HFFc6 (cell line): ENCODE measurements around the gene PAXX. TPM values are rescaled to one million over a fixed set of nuclear protein-coding genes. Genes with fewer than 3 reads are reported as not detected.

Experiments used
- DNase-seq: peaks from one replicate; pipeline ENCODE4 v3.0.0-alpha.2; 2018
- H3K27ac Mint-ChIP-seq: 2 replicates; pipeline ENCODE4 v1.8.0; 2020; ENCODE audit warnings: mild to moderate bottlenecking, mixed read lengths
- H3K27me3 Mint-ChIP-seq: 2 replicates; pipeline ENCODE4 v1.8.0; 2021; ENCODE audit warnings: mild to moderate bottlenecking, moderate library complexity, mixed read lengths; ENCODE audit not compliant: insufficient read depth
- H3K36me3 Mint-ChIP-seq: 2 replicates; pipeline ENCODE4 v1.8.0; 2021; ENCODE audit warnings: low read depth, mixed read lengths
- H3K4me1 Mint-ChIP-seq: 2 replicates; pipeline ENCODE4 v1.8.0; 2020; ENCODE audit warnings: low read depth, mixed read lengths
- H3K4me3 Mint-ChIP-seq: 2 replicates; pipeline ENCODE4 v1.8.0; 2020; ENCODE audit warnings: mild to moderate bottlenecking, moderate library complexity, mixed read lengths
- H3K9me3 Mint-ChIP-seq: 2 replicates; pipeline ENCODE4 v1.8.0; 2020; ENCODE audit warnings: mild to moderate bottlenecking, mixed read lengths
- CTCF ChIP-seq: fragments of 200-600 bp; sonication (generic); IDR thresholded peaks from 2 replicates; pipeline ENCODE4 v1.5.0; 2021; ENCODE audit warnings: antibody characterized with exemption, mild to moderate bottlenecking
- total RNA-seq, 6 experiments: library from RNA; stranded (reverse); fragmentation: NEBNext Ultra II Directional; extraction: Animal tissue kit (Norgen Biotek cat#: 25700); gene quantifications; 2 replicates in 1 of 6; 3 replicates in 5 of 6; pipeline ENCODE4 v1.2.3, GENCODE V29; 2021

PAXX gene
- total RNA-seq, 6 experiments from 2014 or later: 26.0 to 42.6 (median 29.0) TPM

- Mint-ChIP-seq H3K4me3 (no peak overlapping the region), H3K27ac (no peak overlapping the region), H3K4me1 (no peaks in the 10 kb centered on the region), H3K27me3 (peaks cover 7% of the 10 kb centered on the region), H3K36me3 (no peaks in the 10 kb centered on the region), H3K9me3 (no peaks in the 10 kb centered on the region)
- TF ChIP-seq CTCF: no peak
- no peak for DNase-seq
Measured at GRCh38 chr9:136971746-136972145, 20.5 kb upstream of the PAXX start.

GRCh38 chr9:136972335-136972734 lies 19.9 kb upstream of the PAXX start:
- H3K27ac Mint-ChIP-seq: no peak overlapping the region
- H3K4me1 Mint-ChIP-seq: no peaks in the 10 kb centered on the region
- DNase-seq: no peak
- no peaks in the 10 kb centered on the region for H3K36me3 Mint-ChIP-seq
- TF ChIP-seq CTCF: no peak
- peaks cover 7% of the 10 kb centered on the region for H3K27me3 Mint-ChIP-seq
- no peak overlapping the region for H3K4me3 Mint-ChIP-seq
- H3K9me3 Mint-ChIP-seq: no peaks in the 10 kb centered on the region

DNA sequence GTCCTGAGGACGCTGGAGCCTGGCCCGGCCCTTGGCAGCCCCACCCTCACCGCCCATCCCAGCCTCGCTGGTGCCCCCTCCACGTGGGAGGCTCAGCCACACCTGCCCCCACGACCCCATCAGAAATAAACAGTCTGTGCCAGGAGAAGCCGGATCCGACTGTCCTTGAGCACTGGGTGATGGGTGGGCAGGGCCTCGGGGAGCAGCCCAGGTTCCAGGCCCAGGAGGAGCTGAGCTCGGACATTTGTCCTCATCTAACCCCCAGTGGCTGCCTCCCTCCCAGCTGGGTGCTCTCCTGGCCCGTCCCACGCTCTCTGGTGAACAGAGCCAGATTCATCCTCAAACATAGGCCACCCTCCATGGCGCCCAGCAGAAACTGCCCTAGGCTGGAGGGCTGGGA lies 19.5 kb upstream of the PAXX start:
- Mint-ChIP-seq H3K4me1 (no peaks in the 10 kb centered on the region), H3K36me3 (no peaks in the 10 kb centered on the region), H3K27me3 (peaks cover 7% of the 10 kb centered on the region), H3K9me3 (no peaks in the 10 kb centered on the region), H3K27ac (no peak overlapping the region), H3K4me3 (no peak overlapping the region)
- no peak for TF ChIP-seq CTCF
- DNase-seq: no peak

DNA sequence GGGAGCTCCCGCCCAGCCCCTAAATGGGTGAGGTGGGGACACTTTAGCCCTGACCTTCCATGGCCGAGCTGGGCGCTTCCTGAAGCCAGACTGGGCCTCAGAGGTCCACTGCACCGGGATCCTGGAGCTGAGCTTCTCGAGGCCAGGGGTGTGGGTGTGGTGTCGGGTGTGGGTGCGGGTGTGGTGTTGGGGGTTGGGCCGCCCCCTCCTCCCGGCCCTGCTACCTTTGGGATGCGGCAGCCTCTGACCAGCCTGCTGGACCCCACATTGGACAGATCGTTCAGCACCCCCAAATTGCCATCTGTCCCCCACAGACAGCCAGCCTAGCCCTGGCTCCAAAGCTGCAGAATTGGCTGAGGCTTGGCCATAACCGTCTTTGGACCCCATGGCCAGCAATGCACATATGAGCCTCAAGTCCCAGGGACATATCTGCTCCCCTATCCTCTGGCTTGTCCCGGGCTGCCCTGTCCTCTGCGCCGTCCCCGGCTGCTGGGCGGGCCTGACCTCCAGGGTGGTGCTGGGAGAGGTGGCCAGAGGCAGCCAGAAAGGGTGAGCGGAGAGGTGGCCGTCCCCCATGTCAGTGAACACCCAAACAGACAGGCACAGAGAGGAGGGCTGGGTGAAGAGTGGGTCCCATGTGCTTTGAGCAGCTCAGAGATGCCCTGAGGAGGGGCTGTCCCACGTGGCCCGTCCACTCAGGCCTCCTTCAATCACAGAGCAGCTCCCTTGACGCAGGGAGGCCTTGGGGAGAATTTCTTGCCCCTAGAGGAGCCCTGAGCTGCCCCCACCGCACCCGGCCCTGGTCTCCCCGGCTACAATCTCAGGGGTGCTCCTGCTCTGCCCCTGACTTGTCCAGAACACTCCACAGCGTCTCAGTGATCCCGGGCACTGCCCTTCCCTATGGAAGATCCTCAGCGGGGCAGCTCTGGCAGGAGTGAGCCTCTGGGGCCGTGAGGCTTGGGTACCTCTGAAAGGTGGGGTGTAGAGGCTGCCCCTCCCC lies 18.3 kb upstream of the PAXX start:
- DNase-seq: no peak
- Mint-ChIP-seq H3K4me1 (no peaks in the 10 kb centered on the region), H3K27me3 (peaks cover 7% of the 10 kb centered on the region), H3K36me3 (no peaks in the 10 kb centered on the region), H3K27ac (no peak overlapping the region), H3K4me3 (no peak overlapping the region), H3K9me3 (no peaks in the 10 kb centered on the region)
- TF ChIP-seq CTCF: no peak

DNA sequence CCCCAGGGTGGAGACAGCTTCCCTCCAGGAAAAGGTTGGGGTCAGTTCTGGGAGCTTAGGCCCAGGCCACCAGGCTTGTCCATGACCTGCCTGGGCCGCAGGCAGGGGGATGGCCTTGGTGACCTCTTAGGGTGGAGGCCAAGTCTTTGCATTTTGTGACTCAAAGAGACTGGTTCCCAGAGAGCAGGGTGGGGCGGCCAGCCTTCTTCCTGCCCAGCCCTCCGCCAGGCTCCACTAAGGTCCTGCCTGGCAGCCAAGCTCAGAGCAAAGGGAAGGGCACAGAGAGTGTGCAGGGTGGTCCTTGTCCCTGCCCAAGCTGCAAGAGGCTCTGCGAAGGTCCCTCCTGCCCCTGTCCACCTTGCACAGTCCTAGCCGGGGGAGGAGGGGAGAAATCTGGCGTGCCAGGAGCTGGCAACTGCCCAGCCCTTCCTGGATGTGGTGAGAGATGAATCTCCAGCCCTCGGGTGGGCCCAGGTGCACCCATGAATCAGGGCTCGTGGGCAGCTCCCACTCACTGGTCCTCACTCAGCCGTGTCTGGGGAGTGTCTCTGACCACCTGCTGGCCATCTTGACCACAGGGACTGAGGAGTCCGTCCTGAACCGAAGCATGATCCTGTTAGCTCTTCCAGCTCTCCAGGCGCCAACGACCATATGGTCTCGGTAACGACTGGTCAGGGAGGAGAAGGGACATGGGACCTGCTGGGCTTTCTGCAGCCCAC lies 17.2 kb upstream of the PAXX start:
- DNase-seq: no peak
- H3K4me1 Mint-ChIP-seq: no peaks in the 10 kb centered on the region
- H3K9me3 Mint-ChIP-seq: no peaks in the 10 kb centered on the region
- peaks cover 7% of the 10 kb centered on the region for H3K27me3 Mint-ChIP-seq
- no peak for TF ChIP-seq CTCF
- no peak overlapping the region for H3K27ac Mint-ChIP-seq
- no peak overlapping the region for H3K4me3 Mint-ChIP-seq
- no peaks in the 10 kb centered on the region for H3K36me3 Mint-ChIP-seq
